Endothelial cell of umbilical vein (primary cell): Measurements from ENCODE around the gene ADIRF. TPM values are rescaled to one million over a fixed set of nuclear protein-coding genes. Genes with fewer than 3 reads are reported as not detected.
"Not testable (repeated sequence)": the region's sequence is repeated elsewhere in the genome, so short reads cannot be mapped to it uniquely, and the experiment has no call there.

Experiments
- BruUV-seq: library from RNA; stranded (reverse); fragments of 400-500 nt; replicated peaks from 2 replicates; lab custom pipeline; 2021; lab: Mats Ljungman, UMichigan
- CTCF ChIA-PET: fragments of 300-600, 350-600 bp; sonication (Branson Sonifier 250); formaldehyde crosslinking; loops from one replicate; lab custom pipeline; 2021; ENCODE audit warnings: antibody characterized with exemption, inconsistent platforms; lab: Charles Lee
- POLR2A ChIA-PET: fragments of 300-600, 350-600 bp; sonication (Branson Sonifier 250); formaldehyde crosslinking; loops from one replicate; lab custom pipeline; 2021; ENCODE audit warnings: antibody characterized with exemption, inconsistent platforms; lab: Charles Lee
- DNase-seq: peaks from one replicate; pipeline ENCODE4 v3.0.0-alpha.2; 2011; ENCODE audit warnings: low read depth, low spot score
- FAIRE-seq: peaks from 2 replicates; lab custom pipeline; 2011; peaks lifted over from hg19 to GRCh38; lab: Jason Lieb, UNC
- H2AFZ ChIP-seq: 2 replicates; pipeline ENCODE4 v1.6.0; 2012; ENCODE audit warnings: low read depth, low read length, control low read depth, inconsistent platforms
- H3K27ac ChIP-seq: 2 replicates; pipeline ENCODE4 v1.5.1; 2011; ENCODE audit warnings: low read depth, mild to moderate bottlenecking, control low read depth, low read length, moderate library complexity; ENCODE audit not compliant: insufficient read depth
- H3K27me3 ChIP-seq, 2 experiments: 2 replicates each; pipeline versions ENCODE4 v1.6.0 to v1.6.1; 2011; ENCODE audit warnings: low read length in 2 of 2, mixed read lengths in 1 of 2; ENCODE audit not compliant: control insufficient read depth in 2 of 2, insufficient read depth in 2 of 2
- H3K36me3 ChIP-seq, 2 experiments: 2 replicates in 1 of 2; 3 replicates in 1 of 2; pipeline ENCODE4 v1.5.1; 2011; ENCODE audit warnings: low read length in 2 of 2, mild to moderate bottlenecking in 1 of 2, moderate library complexity in 1 of 2; ENCODE audit not compliant: control insufficient read depth in 2 of 2, insufficient read depth in 2 of 2; ENCODE audit errors: extremely low read depth in 1 of 2
- H3K4me1 ChIP-seq: 3 replicates; pipeline ENCODE4 v1.5.1; 2011; ENCODE audit warnings: mild to moderate bottlenecking, low read length; ENCODE audit not compliant: control insufficient read depth, insufficient read depth; ENCODE audit errors: extremely low read depth
- H3K4me2 ChIP-seq: 2 replicates; pipeline ENCODE4 v1.6.1; 2011; ENCODE audit warnings: low read length, control low read depth, mixed read lengths; ENCODE audit not compliant: insufficient read depth
- H3K4me3 ChIP-seq, 3 experiments: fragments of 200-600 bp in 1 of 3; sonication (generic), shearing (Covaris generic) in 1 of 3; replicated peaks in 1 of 3; 2 replicates each; pipeline ENCODE4 v1.5.1; 2011 to 2016; ENCODE audit warnings: control low read depth in 3 of 3, low read length in 3 of 3, mild to moderate bottlenecking in 2 of 3, inconsistent platforms in 1 of 3, low read depth in 1 of 3, moderate library complexity in 1 of 3; ENCODE audit not compliant: insufficient read depth in 1 of 3
- H3K79me2 ChIP-seq: 2 replicates; pipeline ENCODE4 v1.6.0; 2012; ENCODE audit warnings: low read length, inconsistent platforms; ENCODE audit not compliant: control insufficient read depth, insufficient read depth
- H3K9ac ChIP-seq: replicated peaks from 2 replicates; pipeline ENCODE3; 2011; ENCODE audit warnings: low read length, control low read depth; ENCODE audit not compliant: insufficient read depth; ENCODE audit errors: extremely low read depth
- H3K9me1 ChIP-seq: replicated peaks from 3 replicates; pipeline ENCODE4 v1.6.0; 2011; ENCODE audit warnings: mild to moderate bottlenecking, low read length; ENCODE audit not compliant: control insufficient read depth, insufficient read depth; ENCODE audit errors: extremely low read depth
- H3K9me3 ChIP-seq: replicated peaks from 2 replicates; pipeline ENCODE4 v1.5.1; 2012; ENCODE audit warnings: low read length, inconsistent platforms; ENCODE audit not compliant: control insufficient read depth, insufficient read depth
- H4K20me1 ChIP-seq: replicated peaks from 2 replicates; pipeline ENCODE3; 2011; ENCODE audit warnings: mild to moderate bottlenecking, low read length; ENCODE audit not compliant: control insufficient read depth, insufficient read depth; ENCODE audit errors: extremely low read depth
- dilution Hi-C: fragments of 300-500 bp; cut with MboI; formaldehyde crosslinking; loops from one replicate; pipeline ENCODE4 v1.15.0; 2019; ENCODE audit warnings: low sequenced_read_pairs; ENCODE audit not compliant: extremely low pct_ligation_motif_present
- intact Hi-C: fragments of 100-400 bp; cut with micrococcal nuclease; formaldehyde crosslinking; loops from one replicate; pipeline ENCODE4 v1.10.0; 2022
- polyA plus RNA-seq, 4 experiments: library from polyadenylated mRNA; depleted of rRNA in 3 of 4; stranded (reverse) in 3 of 4; unstranded in 1 of 4; fragments of >200 nt; gene quantifications; 2 replicates each; pipeline versions ENCODE4 v1.2.1 to v1.2.3, GENCODE V29; 2011 to 2012; ENCODE audit warnings: missing spikeins in 1 of 4
- total RNA-seq: library from RNA; stranded (reverse); gene quantifications from 2 replicates; pipeline ENCODE4 v1.2.3, GENCODE V29; 2021

The ADIRF gene
- total and polyA plus RNA-seq, 2 donors (not counting 3 experiments of a cell fraction or from before 2014, with no cell fraction given), result 3.7 to 4.4 TPM

DNA sequence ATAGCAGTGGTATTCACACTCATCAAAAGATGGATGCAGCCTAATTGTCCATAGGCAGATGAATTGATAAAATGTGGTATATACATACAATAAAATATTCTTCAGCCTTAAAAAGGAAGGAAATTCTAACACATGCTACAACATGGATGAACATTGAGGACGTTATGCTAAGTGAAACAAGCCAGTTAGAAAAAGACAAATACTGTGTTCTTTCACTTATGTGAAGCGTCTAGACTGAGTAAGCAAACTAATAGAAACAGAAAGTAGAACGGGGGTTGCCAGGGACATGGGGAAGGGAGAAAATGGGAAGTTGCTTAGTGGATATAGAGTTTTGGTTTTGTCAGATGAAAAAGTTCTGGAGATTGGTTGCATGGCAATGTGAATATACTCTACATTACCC lies 45.2 kb downstream of the ADIRF start:
- H2AFZ ChIP-seq, H3K9me3 ChIP-seq, H3K36me3 ChIP-seq, POLR2A ChIA-PET, H3K79me2 ChIP-seq, H3K27ac ChIP-seq, H3K27me3 ChIP-seq, CTCF ChIA-PET, H3K4me2 ChIP-seq, dilution Hi-C loops, H4K20me1 ChIP-seq, DNase-seq, BruUV-seq, H3K9me1 ChIP-seq, intact Hi-C loops, H3K9ac ChIP-seq, H3K4me1 ChIP-seq, H3K4me3 ChIP-seq, FAIRE-seq: not testable (repeated sequence)

- H3K79me2 ChIP-seq, POLR2A ChIA-PET, H3K9me1 ChIP-seq, H3K4me2 ChIP-seq, H3K27ac ChIP-seq, FAIRE-seq, H4K20me1 ChIP-seq, H3K4me3 ChIP-seq, intact Hi-C loops, CTCF ChIA-PET, dilution Hi-C loops, BruUV-seq, H3K9me3 ChIP-seq, H2AFZ ChIP-seq, H3K27me3 ChIP-seq, H3K4me1 ChIP-seq, H3K36me3 ChIP-seq, H3K9ac ChIP-seq, DNase-seq: not testable (repeated sequence)
Measured at GRCh38 chr10:87014986-87015716, 46.9 kb downstream of the ADIRF start.

- H3K27me3 ChIP-seq, H3K4me2 ChIP-seq, H3K4me1 ChIP-seq, H3K36me3 ChIP-seq, FAIRE-seq, CTCF ChIA-PET, H2AFZ ChIP-seq, H3K9me1 ChIP-seq, H4K20me1 ChIP-seq, dilution Hi-C loops, H3K79me2 ChIP-seq, H3K4me3 ChIP-seq, intact Hi-C loops, H3K9me3 ChIP-seq, BruUV-seq, DNase-seq, POLR2A ChIA-PET, H3K27ac ChIP-seq, H3K9ac ChIP-seq: not testable (repeated sequence)
Measured at GRCh38 chr10:87018127-87018526, 49.8 kb downstream of the ADIRF start.

- H3K4me2 ChIP-seq, intact Hi-C loops, H3K79me2 ChIP-seq, H3K4me1 ChIP-seq, H3K27me3 ChIP-seq, FAIRE-seq, POLR2A ChIA-PET, H3K4me3 ChIP-seq, H2AFZ ChIP-seq, dilution Hi-C loops, H3K9ac ChIP-seq, CTCF ChIA-PET, H3K36me3 ChIP-seq, H3K9me3 ChIP-seq, H3K27ac ChIP-seq, H4K20me1 ChIP-seq, DNase-seq, BruUV-seq, H3K9me1 ChIP-seq: not testable (repeated sequence)
Measured at GRCh38 chr10:87019066-87019465, 50.8 kb downstream of the ADIRF start.
